ENCODE data around the gene ZFYVE19. TPM values are rescaled to one million over a fixed set of nuclear protein-coding genes. Genes with fewer than 3 reads are reported as not detected.

The ZFYVE19 gene
- polyA plus RNA-seq, 12 donors, result 11.2 to 29.1 (median 17.9) TPM; not detected in 1

DNA sequence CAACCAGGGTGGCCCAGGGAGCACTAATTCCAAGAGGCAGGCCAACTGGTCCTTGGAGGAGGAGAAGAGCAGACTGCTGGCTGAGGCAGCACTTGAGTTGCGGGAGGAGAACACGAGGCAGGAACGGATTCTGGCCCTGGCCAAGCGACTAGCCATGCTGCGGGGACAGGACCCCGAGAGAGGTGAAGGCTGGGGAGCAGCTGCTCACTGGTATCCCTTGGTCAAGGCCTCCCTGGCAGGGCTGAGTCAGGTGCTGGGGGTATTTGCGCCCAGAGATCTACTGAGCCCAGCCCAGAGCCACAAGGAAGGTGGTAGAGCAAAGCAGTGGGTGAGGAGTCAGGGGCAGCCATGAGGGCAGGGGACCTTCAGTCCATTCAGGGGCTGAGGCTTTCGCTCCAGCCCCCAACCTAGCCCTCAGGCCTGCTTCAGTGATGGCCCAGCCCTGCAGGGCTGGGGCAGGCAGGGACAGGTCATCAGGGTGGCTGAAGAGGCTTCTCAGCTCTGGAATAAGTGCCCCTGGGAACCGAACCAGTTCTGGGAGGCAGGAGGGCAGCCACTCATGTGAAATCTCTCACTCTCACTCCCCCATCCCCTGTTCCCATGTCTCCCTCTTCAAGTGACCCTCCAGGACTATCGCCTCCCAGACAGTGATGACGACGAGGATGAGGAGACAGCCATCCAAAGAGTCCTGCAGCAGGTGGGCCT is 6.0 kb downstream of the ZFYVE19 start:
- no peak for DNase-seq

GRCh38 chr15:40815042-40815698 is 8.3 kb downstream of the ZFYVE19 start:
- no peak for DNase-seq

- no peak for DNase-seq
These were observed 12.2 kb downstream of the ZFYVE19 start for GRCh38 chr15:40819048-40819447.

- DNase-seq, result no peak
These were observed 14.3 kb downstream of the ZFYVE19 start for GRCh38 chr15:40821195-40821594.

GRCh38 chr15:40823572-40824343 is 16.9 kb downstream of the ZFYVE19 start:
- DNase-seq, result no peak

- DNase-seq, result no peak
These were observed 19.0 kb downstream of the ZFYVE19 start for GRCh38 chr15:40825661-40826422.

DNA sequence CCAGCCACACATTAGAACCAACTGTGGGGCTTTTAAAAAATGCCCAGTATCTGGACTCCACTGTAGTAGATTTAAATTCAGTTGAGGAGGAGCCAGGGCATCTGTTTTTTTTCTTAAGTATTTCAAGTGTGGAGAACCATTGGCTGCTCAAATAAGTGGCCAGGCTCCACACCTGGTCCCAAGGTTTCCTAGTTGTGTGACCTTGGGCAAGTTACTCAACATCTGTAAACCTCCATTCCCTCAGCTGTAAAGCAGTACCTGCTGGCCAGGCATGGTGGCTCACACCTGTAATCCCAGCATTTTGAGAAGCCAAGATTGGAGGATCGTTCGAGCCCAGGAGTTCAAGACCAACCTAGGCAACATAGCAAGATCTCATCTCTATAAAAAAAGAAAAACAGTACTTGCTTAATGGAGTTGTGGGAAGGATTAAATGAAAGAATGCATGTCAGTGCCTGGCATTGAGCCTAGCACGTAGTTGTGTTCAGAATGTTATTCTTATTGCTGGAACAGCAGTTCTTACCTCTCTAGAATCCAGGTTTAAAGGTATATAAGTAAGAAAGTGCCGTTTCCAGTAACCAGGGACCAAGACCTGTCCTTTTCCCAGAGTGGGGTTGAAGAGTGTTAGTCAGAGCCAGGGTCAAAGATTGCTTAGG is 19.7 kb downstream of the ZFYVE19 start:
- no peak for DNase-seq

DNA sequence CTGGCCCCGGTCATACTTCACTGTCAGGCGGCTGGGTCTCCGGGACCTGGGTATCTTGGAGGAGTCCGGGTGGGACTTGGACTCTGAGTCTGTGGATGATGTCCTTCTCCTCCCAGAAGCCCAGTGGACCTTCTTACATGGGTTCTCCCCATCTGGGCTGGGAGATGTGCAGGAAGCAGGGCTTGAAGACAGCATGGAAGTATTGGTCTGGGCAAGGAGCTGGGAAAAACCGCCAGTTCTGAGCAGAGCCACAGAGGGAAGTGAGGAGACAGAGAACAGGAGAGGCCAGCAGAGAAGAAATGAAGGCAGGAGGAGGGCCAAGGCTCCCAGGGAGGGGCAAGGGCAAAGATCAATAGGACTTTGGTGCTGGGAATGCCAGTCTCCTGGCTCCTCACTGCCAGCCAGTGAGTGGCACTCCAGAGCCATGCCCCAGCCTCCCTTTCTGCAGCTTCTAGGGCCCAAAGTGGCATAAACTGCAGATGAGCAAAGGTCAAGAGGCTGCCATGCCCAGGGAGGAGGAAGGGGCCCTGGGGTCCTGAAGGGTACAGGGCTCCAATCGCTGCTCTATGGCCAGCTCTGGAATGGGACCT is 21.7 kb downstream of the ZFYVE19 start, which contains the start of gene PPP1R14D:
TSS of gene PPP1R14D (minus strand) at position 262 of the 590 bp plus-strand sequence. CDS start at position 195, 67 bp downstream.
- DNase-seq, result no peak

GRCh38 chr15:40829115-40829514 is 22.2 kb downstream of the ZFYVE19 start:
- DNase-seq, result no peak

GRCh38 chr15:40830884-40831283 is 24.0 kb downstream of the ZFYVE19 start:
- no peak for DNase-seq

- no peak for DNase-seq
These were observed 25.0 kb downstream of the ZFYVE19 start for GRCh38 chr15:40831861-40832260.

DNA sequence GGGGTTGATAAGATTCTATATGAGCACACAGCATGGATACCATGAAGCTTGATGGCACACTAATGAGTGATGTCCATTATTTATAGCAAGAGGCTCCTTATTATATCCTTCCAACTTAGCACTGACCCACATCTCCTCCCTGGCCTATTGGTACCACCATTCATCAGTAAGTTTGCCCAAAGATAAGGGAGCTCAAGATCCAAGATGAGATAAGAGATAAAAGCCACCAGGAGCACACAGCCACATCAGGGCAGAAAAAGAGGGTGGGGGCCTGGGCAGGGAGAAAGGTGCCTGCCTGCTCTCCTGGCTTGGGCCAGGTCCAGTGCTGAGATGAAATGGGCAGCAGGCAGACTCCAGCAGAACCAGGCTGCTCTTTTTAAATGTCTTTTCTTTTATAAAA is 26.0 kb downstream of the ZFYVE19 start:
- no peak for DNase-seq

GRCh38 chr15:40836020-40836419 is 29.1 kb downstream of the ZFYVE19 start:
- no peak for DNase-seq

DNA sequence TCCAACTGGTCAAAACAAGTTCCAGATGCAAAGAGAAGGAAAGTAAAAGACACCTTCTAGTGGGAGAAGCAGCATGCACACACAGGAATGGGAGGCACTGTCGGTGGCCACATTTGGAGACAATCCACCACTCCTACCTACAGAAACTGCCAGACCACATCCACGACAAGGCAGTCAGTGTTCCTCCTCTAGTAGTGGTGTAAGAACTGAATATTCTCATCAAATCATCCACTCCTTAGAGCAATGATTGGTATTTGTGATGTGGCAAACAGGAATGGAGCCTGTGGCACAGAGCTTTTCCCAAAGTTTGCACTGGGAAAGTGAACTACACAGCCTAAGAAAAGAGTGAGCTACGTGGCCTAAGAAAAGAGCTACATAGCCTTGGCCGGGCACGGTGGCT is 31.9 kb downstream of the ZFYVE19 start:
- DNase-seq, result no peak

DNA sequence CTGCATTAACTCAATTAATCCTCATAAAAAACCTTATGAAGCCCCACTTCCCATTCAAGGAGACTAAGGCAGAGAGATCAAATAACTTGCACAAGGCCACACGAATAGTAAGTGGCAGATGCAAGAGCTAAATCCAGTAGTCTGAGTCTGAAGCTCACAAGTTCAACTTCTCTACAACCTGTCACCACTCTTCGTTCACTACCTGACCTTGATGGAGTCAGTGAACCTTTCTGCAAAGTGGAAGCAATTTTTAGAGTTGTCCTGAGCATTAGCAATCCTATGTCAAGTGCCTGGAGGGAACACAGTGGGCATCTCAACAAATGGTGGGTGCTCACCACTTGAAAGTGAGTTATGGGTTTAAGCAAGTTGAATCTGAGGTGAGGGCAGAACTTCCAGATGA is 34.9 kb downstream of the ZFYVE19 start:
- no peak for DNase-seq

- no peak for DNase-seq
These were observed 36.5 kb downstream of the ZFYVE19 start for GRCh38 chr15:40843261-40843884.

DNA sequence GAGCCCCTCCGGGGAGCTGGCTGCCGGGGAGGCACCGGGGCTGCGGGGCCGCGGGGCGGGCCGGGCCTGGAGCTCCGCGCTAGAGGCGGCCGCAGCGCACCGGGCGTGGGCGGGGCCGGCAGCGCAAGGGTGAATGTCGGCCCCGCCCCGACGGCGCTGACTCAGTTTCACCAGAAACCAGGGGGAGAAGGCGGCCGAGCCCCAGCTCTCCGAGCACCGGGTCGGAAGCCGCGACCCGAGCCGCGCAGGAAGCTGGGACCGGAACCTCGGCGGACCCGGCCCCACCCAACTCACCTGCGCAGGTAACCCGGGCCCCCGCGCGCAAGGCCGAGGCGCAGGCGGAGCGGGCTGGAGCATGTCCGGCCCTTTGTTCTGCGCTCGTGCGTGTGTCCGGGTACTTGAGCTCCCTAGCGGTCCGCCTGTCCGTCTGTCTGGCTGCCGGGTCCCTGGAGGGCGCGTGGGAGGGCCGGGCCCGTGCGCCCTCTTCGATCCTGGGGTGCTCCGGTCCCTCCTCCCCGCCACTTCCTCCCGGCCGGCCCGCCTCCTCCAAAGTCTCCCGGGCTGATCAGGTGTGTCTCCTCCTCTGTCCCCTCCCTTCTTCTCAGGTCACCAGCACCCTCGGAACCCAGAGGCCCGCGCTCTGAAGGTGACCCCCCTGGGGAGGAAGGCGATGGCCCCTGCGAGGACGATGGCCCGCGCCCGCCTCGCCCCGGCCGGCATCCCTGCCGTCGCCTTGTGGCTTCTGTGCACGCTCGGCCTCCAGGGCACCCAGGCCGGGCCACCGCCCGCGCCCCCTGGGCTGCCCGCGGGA is 37.2 kb downstream of the ZFYVE19 start, which contains the start of gene SPINT1:
TSS of gene SPINT1 (plus strand) at position 164 of the 811 bp plus-strand sequence. CDS start at position 671, 507 bp downstream.
- no peak for DNase-seq

- no peak for DNase-seq
These were observed 37.8 kb downstream of the ZFYVE19 start for GRCh38 chr15:40844696-40845030.

GRCh38 chr15:40845036-40845435 is 38.1 kb downstream of the ZFYVE19 start:
- no peak for DNase-seq
